ENCODE results near the gene TMEM72. TPM values are rescaled to one million over a fixed set of nuclear protein-coding genes. Genes with fewer than 3 reads are reported as not detected.

TMEM72 gene
- total RNA-seq, 1 donor from 2014 or later, result not detected

DNA sequence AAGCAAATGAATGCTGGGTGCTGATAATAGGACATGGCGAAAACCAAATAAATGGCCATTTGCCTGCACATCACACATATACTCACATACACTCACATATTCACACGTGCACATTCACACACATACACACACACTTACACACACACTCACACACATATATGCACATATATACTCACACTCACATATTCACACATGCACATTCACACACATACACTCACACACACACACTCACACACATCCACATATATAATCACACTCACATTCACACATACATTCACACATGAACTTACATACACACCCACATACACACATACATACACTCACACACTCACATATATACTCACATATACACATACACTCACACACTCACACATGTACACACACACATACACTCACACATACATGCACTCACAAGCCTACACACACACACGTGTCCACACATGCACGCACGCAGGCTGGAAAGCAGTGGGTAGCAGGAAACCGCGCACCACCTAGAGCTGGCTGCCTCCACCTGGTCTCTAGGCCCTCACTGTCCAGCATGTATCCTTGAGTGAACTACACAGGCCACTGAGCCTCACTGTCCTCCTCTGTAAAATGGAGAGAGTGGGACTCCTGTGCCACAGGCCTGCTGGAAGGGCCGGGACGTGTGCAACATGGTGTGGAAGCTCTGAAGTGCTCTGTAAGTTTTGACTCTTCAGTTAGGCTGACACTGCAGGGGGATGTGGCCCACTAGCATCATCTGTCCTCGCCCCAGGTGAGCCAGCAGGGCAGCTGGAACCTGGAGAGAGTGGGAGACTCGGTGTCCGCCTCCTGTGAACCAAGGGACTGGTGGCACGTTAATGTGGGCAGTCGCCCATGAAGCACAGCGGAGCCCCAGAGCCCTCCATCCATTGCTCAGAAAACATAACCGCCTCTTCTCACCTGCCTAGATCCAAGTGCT is 14.9 kb downstream of the TMEM72 start:
- DNase-seq (ENCODE audit: extremely low spot score in 2 of 2), result no peak

DNA sequence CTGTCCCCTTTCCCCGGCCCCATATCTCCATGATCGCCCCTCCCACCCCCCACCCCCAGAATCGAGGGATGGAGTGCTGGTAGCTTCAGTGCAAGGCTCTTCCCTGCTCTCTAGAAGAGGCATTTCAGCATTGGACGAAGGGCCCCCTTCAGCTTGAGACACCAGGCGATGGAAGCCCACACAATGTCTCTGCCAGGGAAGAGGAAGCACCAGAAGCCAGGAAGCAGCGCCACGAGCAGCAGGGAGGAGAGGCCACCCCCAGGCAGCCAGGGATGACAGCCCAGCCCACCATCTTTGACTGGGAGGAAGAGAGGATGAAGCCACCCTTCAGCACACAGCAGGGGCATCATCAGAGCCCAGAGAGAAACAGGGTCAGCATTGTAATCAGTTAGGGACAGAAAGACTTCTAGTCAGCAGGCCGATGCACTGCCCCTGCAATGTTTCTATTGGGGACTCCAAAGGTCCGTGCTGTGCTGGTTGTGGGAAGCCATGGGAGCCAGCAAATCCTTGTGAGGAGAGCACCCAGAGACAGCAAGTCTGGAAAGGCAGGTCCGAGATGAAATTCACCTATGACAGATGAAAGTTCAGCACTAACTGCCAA is 15.7 kb downstream of the TMEM72 start:
- no peak for TF ChIP-seq POLR2A (IDR thresholded peaks at IDR 0.05)
- TF ChIP-seq, protein P1, sequence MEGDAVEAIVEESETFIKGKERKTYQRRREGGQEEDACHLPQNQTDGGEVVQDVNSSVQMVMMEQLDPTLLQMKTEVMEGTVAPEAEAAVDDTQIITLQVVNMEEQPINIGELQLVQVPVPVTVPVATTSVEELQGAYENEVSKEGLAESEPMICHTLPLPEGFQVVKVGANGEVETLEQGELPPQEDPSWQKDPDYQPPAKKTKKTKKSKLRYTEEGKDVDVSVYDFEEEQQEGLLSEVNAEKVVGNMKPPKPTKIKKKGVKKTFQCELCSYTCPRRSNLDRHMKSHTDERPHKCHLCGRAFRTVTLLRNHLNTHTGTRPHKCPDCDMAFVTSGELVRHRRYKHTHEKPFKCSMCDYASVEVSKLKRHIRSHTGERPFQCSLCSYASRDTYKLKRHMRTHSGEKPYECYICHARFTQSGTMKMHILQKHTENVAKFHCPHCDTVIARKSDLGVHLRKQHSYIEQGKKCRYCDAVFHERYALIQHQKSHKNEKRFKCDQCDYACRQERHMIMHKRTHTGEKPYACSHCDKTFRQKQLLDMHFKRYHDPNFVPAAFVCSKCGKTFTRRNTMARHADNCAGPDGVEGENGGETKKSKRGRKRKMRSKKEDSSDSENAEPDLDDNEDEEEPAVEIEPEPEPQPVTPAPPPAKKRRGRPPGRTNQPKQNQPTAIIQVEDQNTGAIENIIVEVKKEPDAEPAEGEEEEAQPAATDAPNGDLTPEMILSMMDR (IDR thresholded peaks at IDR 0.05), result no peak
- TF ChIP-seq POLR2AphosphoS5 (IDR thresholded peaks at IDR 0.05; ENCODE audit: insufficient read depth in 1 of 2, low read depth in 1 of 2), result no peak
- Histone ChIP-seq H3K9me3 (no peaks in the 10 kb centered on the region), H3K36me3 (no peaks in the 10 kb centered on the region), H3K4me1 (no peaks in the 10 kb centered on the region), H3K4me3 (no peak overlapping the region), H3K27me3 (no peaks in the 10 kb centered on the region), H3K27ac (no peak overlapping the region)
- DNase-seq (ENCODE audit: extremely low spot score in 2 of 2), result no peak
- intact Hi-C loops (cut with DNase I), result no loop called here

More for the DNA sequence above, 14.9 kb downstream of the TMEM72 start:
- Histone ChIP-seq H3K27ac (no peak overlapping the region), H3K9me3 (no peaks in the 10 kb centered on the region), H3K4me1 (no peaks in the 10 kb centered on the region), H3K4me3 (no peak overlapping the region), H3K36me3 (no peaks in the 10 kb centered on the region), H3K27me3 (no peaks in the 10 kb centered on the region)
- no peak for TF ChIP-seq POLR2A (IDR thresholded peaks at IDR 0.05)
- intact Hi-C loops (cut with DNase I), result no loop called here

DNA sequence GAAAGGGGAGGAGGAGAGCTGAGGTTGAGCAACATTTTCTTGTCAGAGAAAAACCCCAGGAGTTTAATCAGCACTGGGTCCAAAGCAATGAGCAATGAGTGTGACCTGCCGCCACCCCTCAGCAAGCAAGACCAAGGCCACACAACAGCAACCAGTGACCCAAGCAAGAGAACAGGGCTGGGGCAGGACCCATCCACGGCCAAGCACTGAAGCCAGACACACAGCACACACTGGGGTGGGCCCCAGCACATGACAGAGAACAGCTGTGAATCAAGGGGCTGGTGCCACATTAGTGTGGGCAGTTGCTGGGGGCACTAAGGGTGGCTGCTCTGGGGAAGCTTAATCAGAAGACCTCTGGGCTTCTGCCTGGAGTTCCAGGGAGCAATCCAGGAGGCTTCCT is 16.2 kb downstream of the TMEM72 start:
- H3K27ac ChIP-seq, result no peak overlapping the region
- intact Hi-C loops (cut with DNase I), result no loop called here
- no peaks in the 10 kb centered on the region for H3K9me3 ChIP-seq
- no peaks in the 10 kb centered on the region for H3K27me3 ChIP-seq
- H3K36me3 ChIP-seq, result no peaks in the 10 kb centered on the region
- TF ChIP-seq POLR2AphosphoS5 (IDR thresholded peaks at IDR 0.05; ENCODE audit: insufficient read depth in 1 of 2, low read depth in 1 of 2) (no peak), POLR2A (IDR thresholded peaks at IDR 0.05) (no peak)
- TF ChIP-seq, protein P1 (IDR thresholded peaks at IDR 0.05), result no peak
- no peak for DNase-seq (ENCODE audit: extremely low spot score in 2 of 2)
- no peak overlapping the region for H3K4me3 ChIP-seq
- no peaks in the 10 kb centered on the region for H3K4me1 ChIP-seq

DNA sequence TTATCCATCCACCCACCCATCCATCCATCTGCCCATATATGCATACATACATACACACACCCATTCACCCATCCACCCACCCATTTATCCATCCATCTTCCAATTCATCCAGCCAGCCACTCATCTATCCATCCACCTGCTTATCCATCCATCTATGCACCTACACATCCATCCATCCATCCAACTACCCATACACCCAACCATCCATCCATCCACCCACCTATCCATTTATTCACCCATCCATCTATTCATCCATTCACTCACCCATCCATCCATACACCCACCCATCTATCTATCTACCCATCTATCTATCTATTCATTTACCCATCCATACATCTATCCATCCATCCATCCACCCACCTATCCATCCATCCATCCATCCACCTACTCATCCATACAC is 17.3 kb downstream of the TMEM72 start:
- Histone ChIP-seq H3K4me3 (no peak overlapping the region), H3K27ac (no peak overlapping the region), H3K36me3 (no peaks in the 10 kb centered on the region), H3K4me1 (peaks cover 5% of the 10 kb centered on the region), H3K27me3 (no peaks in the 10 kb centered on the region), H3K9me3 (no peaks in the 10 kb centered on the region)
- intact Hi-C loops (cut with DNase I), result no loop called here
- TF ChIP-seq, protein P1 (IDR thresholded peaks at IDR 0.05), result no peak
- TF ChIP-seq POLR2AphosphoS5 (IDR thresholded peaks at IDR 0.05; ENCODE audit: insufficient read depth in 1 of 2, low read depth in 1 of 2) (no peak), POLR2A (IDR thresholded peaks at IDR 0.05) (no peak)
- DNase-seq (ENCODE audit: extremely low spot score in 2 of 2), result no peak

DNA sequence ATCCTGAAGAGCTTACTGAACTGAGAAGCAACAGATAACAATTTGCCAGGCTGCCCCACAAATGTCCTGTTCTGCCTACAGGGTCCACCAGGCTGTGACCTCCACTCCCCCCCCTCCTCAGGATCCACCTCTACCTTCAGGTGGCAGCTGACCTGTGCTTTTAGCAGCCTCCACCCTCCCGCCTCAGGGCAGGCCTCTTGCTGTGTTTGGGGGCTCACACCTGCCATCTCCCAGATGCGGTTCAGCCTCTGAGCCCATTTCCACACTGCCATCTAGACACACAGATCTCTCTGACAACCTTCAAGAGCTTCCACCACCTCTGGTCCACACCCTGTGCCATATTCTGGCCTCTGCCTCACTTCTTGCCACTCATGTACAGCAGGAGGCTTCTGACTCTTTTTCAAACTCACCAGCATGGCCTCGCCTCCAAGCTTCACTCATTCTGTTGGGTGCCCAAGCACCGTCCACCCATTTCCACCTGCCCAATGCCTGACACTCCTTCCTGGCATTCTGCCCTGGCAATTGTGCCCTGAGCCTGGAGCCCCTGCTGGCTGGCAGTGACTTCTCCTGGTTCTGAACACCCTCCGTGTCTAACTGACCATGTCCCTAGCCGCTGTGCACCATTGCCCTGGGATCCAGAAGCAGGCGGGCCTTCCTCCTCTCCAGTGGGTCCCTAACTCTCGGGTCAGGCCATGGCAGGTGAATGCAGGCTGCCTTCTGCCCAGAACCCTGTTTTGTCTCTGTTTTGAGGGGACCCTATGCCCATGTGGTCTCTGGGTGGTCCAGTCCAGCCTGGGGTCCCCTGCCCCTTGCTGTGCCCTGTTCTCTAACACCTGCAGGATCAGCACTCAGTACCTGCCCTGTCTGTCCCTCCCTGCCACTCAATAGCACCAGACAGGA is 18.5 kb downstream of the TMEM72 start:
- Histone ChIP-seq H3K27me3 (no peaks in the 10 kb centered on the region), H3K36me3 (no peaks in the 10 kb centered on the region), H3K4me1 (peaks cover 9% of the 10 kb centered on the region), H3K4me3 (no peak overlapping the region), H3K27ac (no peak overlapping the region), H3K9me3 (no peaks in the 10 kb centered on the region)
- DNase-seq (ENCODE audit: extremely low spot score in 2 of 2), result no peak
- TF ChIP-seq POLR2A (IDR thresholded peaks at IDR 0.05), result no peak
- TF ChIP-seq, protein P1 (IDR thresholded peaks at IDR 0.05), result no peak
- no peak for TF ChIP-seq POLR2AphosphoS5 (IDR thresholded peaks at IDR 0.05; ENCODE audit: insufficient read depth in 1 of 2, low read depth in 1 of 2)
- intact Hi-C loops (cut with DNase I), result loop anchor here (5.0 kb wide), 1 partner anchor 43 kb away; no protein-coding TSS in a partner anchor

All from vagina (tissue), 2 donors.